Measurements from ENCODE around the gene SCAMP2. TPM values are rescaled to one million over a fixed set of nuclear protein-coding genes. Genes with fewer than 3 reads are reported as not detected.
A peak's percentile ranks its signal among the peaks of the same experiment; 100 is the strongest.

Gene SCAMP2
- total RNA-seq, 1 experiment from 2014 or later: 55.8 TPM

GRCh38 chr15:74857082-74857655 lies 16.0 kb downstream of the SCAMP2 start:
- H3K27ac ChIP-seq (ENCODE audit: low read depth, low read length): peak overlapping the region; percentile 28; the same call in 1 of the 2 replicates
- RAD21 ChIA-PET (ENCODE audit: low non-redundant PET in 1 of 2, low total read pairs in 2 of 2, uncharacterized antibody in 2 of 2, unreplicated experiment in 2 of 2): no interaction called here
- TF ChIP-seq SP1 (IDR thresholded peaks at IDR 0.05; ENCODE audit: low read depth): peak; percentile 38; the same call in 1 of the 2 replicates
- TF ChIP-seq, protein P1, sequence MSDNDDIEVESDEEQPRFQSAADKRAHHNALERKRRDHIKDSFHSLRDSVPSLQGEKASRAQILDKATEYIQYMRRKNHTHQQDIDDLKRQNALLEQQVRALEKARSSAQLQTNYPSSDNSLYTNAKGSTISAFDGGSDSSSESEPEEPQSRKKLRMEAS (IDR thresholded peaks at IDR 0.05): no peak
- TF ChIP-seq FOSL1 (IDR thresholded peaks at IDR 0.05; ENCODE audit: low read depth): peak; percentile 37; the same call in 1 of the 2 replicates
- TF ChIP-seq JUND (IDR thresholded peaks at IDR 0.05): peak; percentile 21; the same call in 1 of the 2 replicates
- TF ChIP-seq RAD21 (IDR thresholded peaks at IDR 0.05; ENCODE audit: low read depth): no peak
- no peak overlapping the region; a peak in 1 of 4 replicates for H3K4me3 ChIP-seq (replicated peaks in 1 of 2; ENCODE audit: low read depth in 1 of 2, low read length in 2 of 2)
- H2AFZ ChIP-seq (ENCODE audit: low read depth, low read length, poor library complexity, severe bottlenecking): no peak overlapping the region
- H3K9ac ChIP-seq (ENCODE audit: low read length): peak overlapping the region; percentile 11
- intact Hi-C loops (cut with micrococcal nuclease): no loop called here
- DNase-seq (ENCODE audit: low read depth, low spot score) (no peak), ATAC-seq (peak; percentile 68)
- no TSS peak for BruUV-seq (replicated peaks)
- no peaks in the 10 kb centered on the region for H3K9me3 ChIP-seq (ENCODE audit: control insufficient read depth in 1 of 2, insufficient read depth in 1 of 2, low read depth in 1 of 2, low read length in 2 of 2)
- H3K4me1 ChIP-seq (ENCODE audit: control insufficient read depth in 1 of 2, insufficient read depth in 2 of 2, low read length in 2 of 2): peaks cover 0 to 32% of the 10 kb centered on the region in 2 experiments; a peak in 3 of 4 replicates
- H3K36me3 ChIP-seq (ENCODE audit: control insufficient read depth in 1 of 2, insufficient read depth in 2 of 2, low read length in 2 of 2): peaks cover 0 to 13% of the 10 kb centered on the region in 2 experiments; a peak in 1 of 4 replicates
- no peaks in the 10 kb centered on the region for H4K20me1 ChIP-seq (ENCODE audit: insufficient read depth)
- no peaks in the 10 kb centered on the region for H3K27me3 ChIP-seq (ENCODE audit: insufficient read depth, low read length)
- CTCF ChIA-PET: interaction anchor here (0.7 kb wide), 1 partner anchor 12 kb away, joined by 3 read pairs; no protein-coding TSS in a partner anchor
- H3K79me2 ChIP-seq (ENCODE audit: insufficient read depth, low read length): peaks cover 20% of the 10 kb centered on the region
- no peaks in the 10 kb centered on the region for H3K9me2 ChIP-seq (ENCODE audit: insufficient read depth)
- H3K4me2 ChIP-seq (ENCODE audit: low read length): peak overlapping the region; percentile 57
- POLR2A ChIA-PET: no interaction called here

GRCh38 chr15:74856537-74856936 lies 16.6 kb downstream of the SCAMP2 start:
- no peak for ATAC-seq
- intact Hi-C loops (cut with micrococcal nuclease): no loop called here
- peaks cover 19% of the 10 kb centered on the region for H3K79me2 ChIP-seq (ENCODE audit: insufficient read depth, low read length)
- TF ChIP-seq RAD21 (IDR thresholded peaks at IDR 0.05; ENCODE audit: low read depth) (no peak), CBX3 (IDR thresholded peaks at IDR 0.05; ENCODE audit: low read depth) (no peak), SRF (IDR thresholded peaks at IDR 0.05; ENCODE audit: low read depth) (no peak), SP1 (IDR thresholded peaks at IDR 0.05; ENCODE audit: low read depth) (no peak), POLR2A (IDR thresholded peaks at IDR 0.05; ENCODE audit: borderline replicate concordance, extremely low read depth, insufficient read depth, insufficient read length) (no peak), ZNF274 (IDR thresholded peaks at IDR 0.05; ENCODE audit: low read depth, low read length) (no peak), JUND (IDR thresholded peaks at IDR 0.05) (no peak), EZH2 (IDR thresholded peaks at IDR 0.05) (no peak), YY1 (IDR thresholded peaks at IDR 0.05; ENCODE audit: extremely low read depth, insufficient replicate concordance, low read depth, low read length) (no peak), EZH2phosphoT487 (IDR thresholded peaks at IDR 0.05; ENCODE audit: borderline replicate concordance) (no peak), ATF3 (IDR thresholded peaks at IDR 0.05) (no peak), CEBPB (IDR thresholded peaks at IDR 0.05; ENCODE audit: low read depth) (no peak), ELF1 (IDR thresholded peaks at IDR 0.05; ENCODE audit: borderline replicate concordance, low read depth) (no peak), ZFX (IDR thresholded peaks at IDR 0.05) (no peak)
- TF ChIP-seq, protein P1 (IDR thresholded peaks at IDR 0.05): no peak
- TF ChIP-seq, protein P2, sequence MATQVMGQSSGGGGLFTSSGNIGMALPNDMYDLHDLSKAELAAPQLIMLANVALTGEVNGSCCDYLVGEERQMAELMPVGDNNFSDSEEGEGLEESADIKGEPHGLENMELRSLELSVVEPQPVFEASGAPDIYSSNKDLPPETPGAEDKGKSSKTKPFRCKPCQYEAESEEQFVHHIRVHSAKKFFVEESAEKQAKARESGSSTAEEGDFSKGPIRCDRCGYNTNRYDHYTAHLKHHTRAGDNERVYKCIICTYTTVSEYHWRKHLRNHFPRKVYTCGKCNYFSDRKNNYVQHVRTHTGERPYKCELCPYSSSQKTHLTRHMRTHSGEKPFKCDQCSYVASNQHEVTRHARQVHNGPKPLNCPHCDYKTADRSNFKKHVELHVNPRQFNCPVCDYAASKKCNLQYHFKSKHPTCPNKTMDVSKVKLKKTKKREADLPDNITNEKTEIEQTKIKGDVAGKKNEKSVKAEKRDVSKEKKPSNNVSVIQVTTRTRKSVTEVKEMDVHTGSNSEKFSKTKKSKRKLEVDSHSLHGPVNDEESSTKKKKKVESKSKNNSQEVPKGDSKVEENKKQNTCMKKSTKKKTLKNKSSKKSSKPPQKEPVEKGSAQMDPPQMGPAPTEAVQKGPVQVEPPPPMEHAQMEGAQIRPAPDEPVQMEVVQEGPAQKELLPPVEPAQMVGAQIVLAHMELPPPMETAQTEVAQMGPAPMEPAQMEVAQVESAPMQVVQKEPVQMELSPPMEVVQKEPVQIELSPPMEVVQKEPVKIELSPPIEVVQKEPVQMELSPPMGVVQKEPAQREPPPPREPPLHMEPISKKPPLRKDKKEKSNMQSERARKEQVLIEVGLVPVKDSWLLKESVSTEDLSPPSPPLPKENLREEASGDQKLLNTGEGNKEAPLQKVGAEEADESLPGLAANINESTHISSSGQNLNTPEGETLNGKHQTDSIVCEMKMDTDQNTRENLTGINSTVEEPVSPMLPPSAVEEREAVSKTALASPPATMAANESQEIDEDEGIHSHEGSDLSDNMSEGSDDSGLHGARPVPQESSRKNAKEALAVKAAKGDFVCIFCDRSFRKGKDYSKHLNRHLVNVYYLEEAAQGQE (IDR thresholded peaks at IDR 0.05; ENCODE audit: low read depth): no peak

More at GRCh38 chr15:74856537-74856936, 16.6 kb downstream of the SCAMP2 start:
- BruUV-seq (replicated peaks): no TSS peak
- Histone ChIP-seq H3K4me1 (ENCODE audit: control insufficient read depth in 1 of 2, insufficient read depth in 2 of 2, low read length in 2 of 2) (peaks cover 0 to 32% of the 10 kb centered on the region in 2 experiments; a peak in 3 of 4 replicates), H3K4me2 (ENCODE audit: low read length) (peak overlapping the region; percentile 57), H3K9ac (ENCODE audit: low read length) (no peak overlapping the region), H2AFZ (ENCODE audit: low read depth, low read length, poor library complexity, severe bottlenecking) (no peak overlapping the region), H3K36me3 (ENCODE audit: control insufficient read depth in 1 of 2, insufficient read depth in 2 of 2, low read length in 2 of 2) (peaks cover 5 to 16% of the 10 kb centered on the region in 2 experiments; a peak in 1 of 4 replicates), H3K27ac (ENCODE audit: low read depth, low read length) (peak overlapping the region; percentile 28; the same call in 1 of the 2 replicates), H4K20me1 (ENCODE audit: insufficient read depth) (no peaks in the 10 kb centered on the region), H3K9me3 (ENCODE audit: control insufficient read depth in 1 of 2, insufficient read depth in 1 of 2, low read depth in 1 of 2, low read length in 2 of 2) (no peaks in the 10 kb centered on the region), H3K9me2 (ENCODE audit: insufficient read depth) (no peaks in the 10 kb centered on the region), H3K4me3 (replicated peaks in 1 of 2; ENCODE audit: low read depth in 1 of 2, low read length in 2 of 2) (no peak overlapping the region), H3K27me3 (ENCODE audit: insufficient read depth, low read length) (no peaks in the 10 kb centered on the region)
- ChIA-PET CTCF (interaction anchor here (0.7 kb wide), 2 partner anchors 12 to 22 kb away, joined by 3 to 5 read pairs; no protein-coding TSS in a partner anchor), RAD21 (ENCODE audit: low non-redundant PET in 1 of 2, low total read pairs in 2 of 2, uncharacterized antibody in 2 of 2, unreplicated experiment in 2 of 2) (interaction anchor here in 1 of 2 experiments (0.7 kb wide), 1 partner anchor 94 kb away, joined by 3 read pairs; no protein-coding TSS in a partner anchor), POLR2A (interaction anchor here (0.7 to 1.1 kb wide), 2 partner anchors 9 to 13 kb away, joined by 3 read pairs; no protein-coding TSS in a partner anchor)
- no peak for DNase-seq (ENCODE audit: low read depth, low spot score)

All from HCT116 (cell line).